HG02759 (cell line): Measurements from ENCODE around the gene AKIP1.
"Not testable (repeated sequence)": the region's sequence is repeated elsewhere in the genome, so short reads cannot be mapped to it uniquely, and the experiment has no call there.

ENCODE experiments used
- ATAC-seq: cut with Tn5 transposase; IDR thresholded peaks from one replicate; pipeline ENCODE4 v1.9.1; 2021; ENCODE audit warnings: mild to moderate bottlenecking, moderate library complexity; ENCODE audit not compliant: unreplicated experiment

Gene AKIP1

GRCh38 chr11:8911029-8911823, at the start of gene AKIP1:
AKIP1 (plus strand) TSS chr11:8911189; CDS start chr11:8911450, 261 bp downstream.
- peak; percentile 91 for ATAC-seq

GRCh38 chr11:8863838-8864237, 47.2 kb upstream of the AKIP1 start:
- ATAC-seq, result no peak

GRCh38 chr11:8865304-8865703, 45.7 kb upstream of the AKIP1 start:
- ATAC-seq, result no peak

GRCh38 chr11:8867035-8867434, 44.0 kb upstream of the AKIP1 start:
- no peak for ATAC-seq

GRCh38 chr11:8867931-8868631, 42.9 kb upstream of the AKIP1 start:
- ATAC-seq, result no peak

- ATAC-seq, result no peak
These were observed 40.4 kb upstream of the AKIP1 start for GRCh38 chr11:8870411-8871170.

- no peak for ATAC-seq
These were observed 39.7 kb upstream of the AKIP1 start for GRCh38 chr11:8871171-8871775.

- no peak for ATAC-seq
These were observed 39.0 kb upstream of the AKIP1 start for GRCh38 chr11:8871962-8872361.

GRCh38 chr11:8873741-8874405, 37.1 kb upstream of the AKIP1 start:
- ATAC-seq, result no peak

- no peak for ATAC-seq
These were observed 32.2 kb upstream of the AKIP1 start for GRCh38 chr11:8878771-8879170.

- not testable (repeated sequence) for ATAC-seq
These were observed 29.4 kb upstream of the AKIP1 start for GRCh38 chr11:8881585-8881984.

- no peak for ATAC-seq
These were observed 24.7 kb upstream of the AKIP1 start for GRCh38 chr11:8886322-8886721.

GRCh38 chr11:8891185-8891584, 19.8 kb upstream of the AKIP1 start:
- ATAC-seq, result not testable (repeated sequence)

GRCh38 chr11:8899119-8899753, 11.8 kb upstream of the AKIP1 start:
- no peak for ATAC-seq

- no peak for ATAC-seq
These were observed 5.3 kb upstream of the AKIP1 start for GRCh38 chr11:8905528-8906165.

- no peak for ATAC-seq
These were observed 3.9 kb upstream of the AKIP1 start for GRCh38 chr11:8907116-8907515.

- ATAC-seq, result no peak
These were observed 2.9 kb upstream of the AKIP1 start for GRCh38 chr11:8908099-8908498.

- peak; percentile 2 for ATAC-seq
These were observed 351 bp upstream of the AKIP1 start for GRCh38 chr11:8910649-8911026.

- no peak for ATAC-seq
These were observed 3.1 kb downstream of the AKIP1 start for GRCh38 chr11:8913961-8914660.
